CD4-positive, alpha-beta T cell treated with Interferon alpha-2 for 1 hour (primary cell): Measurements from ENCODE around the gene TEFM.
A peak's percentile ranks its signal among the peaks of the same experiment; 100 is the strongest.
"Not testable (repeated sequence)": the region's sequence is repeated elsewhere in the genome, so short reads cannot be mapped to it uniquely, and the experiment has no call there.

ENCODE experiments used
- DNase-seq, 2 donors: peaks; one replicate each; pipeline ENCODE4 v3.0.0-alpha.2; 2020 to 2022

Gene TEFM

DNA sequence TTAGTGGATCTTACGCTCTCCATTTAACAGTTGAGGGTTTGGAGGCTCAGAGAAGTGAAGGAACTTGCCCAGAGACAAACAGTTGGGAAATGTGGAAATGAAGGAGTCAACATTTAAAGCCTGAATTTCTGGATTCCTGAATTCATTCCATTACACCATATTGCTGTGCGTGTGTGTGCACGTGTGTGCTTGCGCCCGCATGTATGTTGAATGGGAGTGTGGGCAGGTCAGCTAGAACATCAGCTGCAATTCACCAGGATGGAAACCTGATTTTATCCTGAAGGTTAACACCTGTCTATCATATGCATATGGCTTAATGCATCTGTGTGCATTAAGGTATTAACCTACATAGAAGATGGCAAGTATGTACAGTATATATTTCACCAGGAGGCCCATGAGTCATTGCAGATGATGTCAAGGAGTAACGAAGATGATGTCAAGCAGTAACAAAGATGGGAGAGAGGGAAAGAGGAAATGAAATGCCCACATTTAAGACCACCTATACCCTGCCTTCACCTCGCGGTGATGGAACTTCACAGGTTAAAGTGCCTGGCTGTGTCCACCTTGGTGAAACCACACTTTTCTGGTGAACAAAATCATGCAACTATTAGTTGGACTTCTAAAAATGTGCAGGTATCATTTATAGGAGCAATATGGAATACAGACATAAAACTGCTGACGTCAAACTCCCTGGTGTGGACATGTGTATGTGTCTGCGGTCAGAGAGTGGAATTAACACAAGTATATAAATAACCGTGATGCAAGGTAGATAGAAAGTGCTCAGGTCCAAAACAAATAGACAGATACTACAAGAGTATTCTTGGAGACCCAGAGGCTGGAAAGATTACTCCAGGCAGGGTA, 14.9 kb upstream of the TEFM start:
- no peak for DNase-seq

DNA sequence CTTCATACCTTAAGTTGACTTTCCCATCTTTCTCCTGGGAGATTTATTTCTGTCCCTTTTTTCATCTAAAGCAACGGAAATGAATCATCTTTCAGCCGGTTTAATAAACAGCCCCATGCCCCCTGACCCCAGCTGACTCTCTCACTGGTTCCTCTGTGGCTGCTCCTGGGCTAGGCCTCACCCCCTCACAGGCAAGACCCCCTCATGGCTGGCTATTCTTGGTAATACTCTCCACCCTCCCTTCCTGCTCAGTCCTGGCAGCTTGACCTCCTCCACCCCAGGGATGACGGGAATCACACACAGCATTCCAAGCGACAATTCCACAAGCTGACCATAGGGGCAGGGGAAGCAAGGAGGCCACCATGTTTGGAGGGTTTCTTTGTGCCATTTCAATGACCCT, 14.2 kb upstream of the TEFM start:
- no peak for DNase-seq

DNA sequence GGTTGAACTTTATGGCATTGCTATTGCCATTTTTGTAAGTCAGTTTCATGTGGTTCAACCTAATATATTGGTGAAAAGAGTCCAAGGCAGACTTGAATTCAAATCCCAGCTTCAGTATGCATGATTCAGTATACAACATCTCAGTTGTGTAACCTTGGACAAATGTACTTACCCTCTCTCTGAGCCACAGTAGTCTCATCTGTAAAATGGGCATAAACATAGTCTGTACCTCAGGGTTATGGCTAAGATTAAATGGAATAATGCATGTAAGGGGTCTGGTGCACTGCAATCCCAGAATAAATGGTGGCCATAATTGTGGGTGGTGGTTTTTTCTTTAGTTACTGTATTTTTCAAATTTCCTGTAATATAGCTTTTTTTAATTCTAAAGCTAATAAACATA, 11.0 kb upstream of the TEFM start:
- no peak for DNase-seq

DNA sequence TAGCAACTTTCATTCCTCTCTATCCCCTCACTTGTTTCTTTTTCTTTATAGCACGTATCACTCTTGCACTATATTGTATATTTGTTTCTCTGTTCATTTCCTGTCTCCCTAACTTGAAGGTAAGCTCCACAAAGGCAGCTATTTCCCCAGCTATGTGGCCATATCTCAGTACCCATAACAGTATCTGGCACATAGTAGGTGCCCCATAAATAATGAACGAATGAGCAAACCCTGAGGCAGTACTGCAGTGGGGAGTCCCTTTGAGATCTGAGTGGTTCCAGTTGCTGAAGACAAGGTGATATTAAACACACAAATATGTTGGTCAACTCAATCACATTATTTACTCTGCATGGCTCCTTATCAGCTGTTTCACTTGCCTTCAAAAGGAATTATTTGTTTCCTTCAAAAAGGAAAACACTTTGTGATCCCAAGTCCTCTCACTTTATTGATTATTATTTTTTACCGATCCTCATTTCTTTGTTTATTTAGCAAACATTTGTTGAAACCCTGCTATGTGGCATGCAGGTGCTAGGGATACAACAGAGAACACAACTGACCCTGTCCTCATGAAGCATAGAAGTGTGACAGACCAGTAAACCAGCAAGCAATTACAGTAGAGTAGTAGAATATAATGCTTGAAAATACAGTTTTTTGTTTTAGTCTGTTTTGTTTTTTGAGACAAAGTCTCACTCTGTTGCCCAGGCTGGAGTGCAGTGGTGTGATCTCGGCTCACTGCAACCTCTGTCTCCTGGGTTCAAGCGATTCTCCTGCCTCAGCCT, 10.0 kb upstream of the TEFM start:
- no peak for DNase-seq

DNA sequence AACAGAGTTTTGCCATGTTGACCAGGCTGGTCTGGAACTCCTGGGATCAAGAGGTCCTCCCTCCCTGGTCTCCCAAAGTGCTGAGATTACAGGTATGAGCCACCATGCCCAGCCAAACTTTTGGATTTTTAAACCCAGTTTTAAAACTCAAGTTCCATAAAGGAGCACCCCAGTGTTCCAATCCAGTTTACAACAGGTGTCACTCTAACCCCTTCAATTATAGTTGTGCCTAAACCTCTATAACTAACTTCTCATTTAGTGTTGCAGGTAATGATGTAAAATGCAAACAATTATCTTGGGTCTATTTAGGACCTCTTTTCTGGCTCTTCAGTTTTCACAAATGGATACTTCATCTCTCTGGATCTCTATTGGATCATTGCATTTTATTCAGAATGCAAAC, 7.9 kb upstream of the TEFM start:
- DNase-seq = no peak

DNA sequence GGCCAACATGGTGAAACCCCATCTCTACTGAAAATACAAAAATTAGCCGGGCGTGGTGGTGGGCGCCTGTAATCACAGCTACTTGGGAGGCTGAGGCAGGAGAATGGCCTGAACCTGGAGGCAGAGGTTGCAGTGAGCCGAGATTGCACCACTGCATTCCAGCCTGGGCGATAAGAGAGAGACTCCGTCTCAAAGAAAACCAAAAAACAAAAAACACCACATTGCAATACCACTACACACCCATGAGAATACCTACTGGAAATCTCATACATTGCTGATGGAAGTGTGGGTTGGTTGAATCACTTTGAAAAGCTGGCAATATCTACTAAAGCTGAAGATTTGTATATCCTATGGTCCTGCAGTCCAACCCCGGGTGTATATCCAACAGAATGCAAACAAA, 4.1 kb upstream of the TEFM start:
- not testable (repeated sequence) for DNase-seq

DNA sequence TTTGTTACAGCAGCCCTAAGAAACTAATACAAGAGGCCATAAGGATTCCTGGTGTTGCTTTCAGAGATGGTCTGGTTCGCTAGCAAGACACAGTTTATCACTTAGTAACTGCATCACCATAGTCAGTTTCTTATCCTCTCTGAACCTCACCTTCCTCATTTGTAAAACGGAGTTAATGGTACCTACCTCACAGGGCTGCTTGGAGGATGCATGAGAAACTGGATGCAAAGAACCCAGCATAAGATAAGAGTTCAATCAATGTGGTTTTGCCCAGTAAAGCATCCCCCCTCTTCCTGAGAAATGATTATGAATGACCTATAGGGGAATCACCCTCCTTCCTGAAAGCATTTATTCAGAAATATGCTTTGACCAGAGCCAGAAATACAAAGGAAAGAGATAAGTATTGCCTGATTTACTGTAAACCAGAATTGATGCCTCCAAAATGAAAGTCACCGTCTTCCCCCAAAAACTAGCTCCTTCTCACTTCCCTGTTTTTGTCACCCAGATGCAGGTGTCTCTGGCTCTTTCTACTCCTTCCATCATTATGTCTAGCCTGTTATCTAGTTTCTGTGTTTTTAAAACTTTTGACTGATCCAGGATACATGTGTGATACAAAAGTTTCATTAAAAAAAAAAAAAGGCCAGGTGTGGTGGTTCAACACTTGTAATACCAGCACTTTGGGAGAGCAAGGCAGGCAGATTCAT, 2.8 kb upstream of the TEFM start:
- no peak for DNase-seq

DNA sequence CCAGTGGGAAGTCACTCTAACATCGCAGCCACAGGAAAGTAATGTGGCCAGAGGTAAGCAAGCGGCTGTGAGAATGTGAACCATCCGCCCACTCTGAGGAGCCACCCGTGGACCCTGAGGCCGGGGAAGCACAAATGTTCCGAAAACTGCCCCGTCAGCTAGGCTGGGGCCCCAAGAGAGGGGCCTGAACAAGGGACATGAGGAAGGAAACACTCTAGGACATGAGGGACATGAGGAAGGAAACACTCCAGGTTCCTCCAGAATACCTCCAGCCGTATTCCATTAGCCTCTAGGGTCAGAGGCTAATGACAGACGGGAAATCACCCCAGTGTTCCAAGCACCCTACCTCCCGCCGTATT, 317 bp downstream of the TEFM start:
- DNase-seq = peak in 1 of 2 donors; percentile 9

DNA sequence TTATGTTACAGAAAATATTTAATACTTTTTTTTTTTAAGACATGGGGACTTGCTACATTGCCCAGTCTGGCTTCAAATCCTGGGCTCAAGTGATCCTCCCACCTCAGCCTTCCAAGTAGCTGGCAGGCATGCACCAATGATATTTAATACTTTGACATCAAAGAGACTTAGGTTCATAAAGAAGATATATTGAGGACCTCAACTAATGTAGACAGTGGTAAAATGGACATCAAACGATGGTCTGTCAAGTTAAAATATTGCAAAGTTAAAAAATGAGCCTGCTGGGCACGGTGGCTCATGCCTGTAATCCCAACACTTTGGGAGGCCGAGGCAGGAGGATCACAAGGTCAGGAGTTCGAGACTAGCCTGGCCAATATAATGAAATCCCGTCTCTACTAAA, 8.7 kb downstream of the TEFM start:
- no peak for DNase-seq

DNA sequence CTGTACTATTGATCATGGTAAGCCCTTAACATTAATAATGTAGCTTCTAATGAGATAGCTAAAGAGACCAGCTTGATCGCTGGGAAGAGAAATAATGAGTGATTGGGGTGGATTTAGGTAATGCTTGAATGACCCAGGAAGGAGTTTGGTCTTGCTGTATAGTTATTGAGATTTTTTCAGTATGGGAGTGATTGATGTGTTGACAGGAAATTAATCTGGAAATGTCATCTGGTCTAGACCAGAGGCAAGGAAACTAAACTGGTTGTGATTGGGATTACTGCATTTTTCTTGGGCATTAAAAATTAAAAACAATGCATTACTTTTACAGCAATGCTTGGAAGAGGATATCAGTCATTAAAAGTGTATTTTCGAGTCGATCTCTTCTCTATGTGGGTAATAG, 11.8 kb downstream of the TEFM start:
- DNase-seq = no peak

DNA sequence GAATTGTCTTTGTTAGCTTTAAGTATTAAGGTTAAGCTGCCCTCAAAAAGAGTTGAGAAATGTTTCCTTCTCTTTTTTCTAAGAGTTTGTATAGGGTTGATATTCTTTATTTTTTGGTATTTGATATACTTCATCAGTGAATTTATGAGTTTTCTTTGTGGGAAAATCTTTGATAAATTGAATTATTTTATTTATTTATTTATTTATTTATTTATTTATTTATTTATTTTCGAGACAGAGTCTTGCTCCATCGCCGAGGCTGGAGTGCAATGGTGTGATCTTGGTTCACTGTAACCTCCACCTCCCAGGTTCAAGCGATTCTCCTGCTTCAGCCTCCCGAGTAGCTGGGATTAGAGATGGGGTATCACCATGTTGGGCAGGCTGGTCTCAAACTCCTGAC, 19.9 kb downstream of the TEFM start:
- no peak for DNase-seq

DNA sequence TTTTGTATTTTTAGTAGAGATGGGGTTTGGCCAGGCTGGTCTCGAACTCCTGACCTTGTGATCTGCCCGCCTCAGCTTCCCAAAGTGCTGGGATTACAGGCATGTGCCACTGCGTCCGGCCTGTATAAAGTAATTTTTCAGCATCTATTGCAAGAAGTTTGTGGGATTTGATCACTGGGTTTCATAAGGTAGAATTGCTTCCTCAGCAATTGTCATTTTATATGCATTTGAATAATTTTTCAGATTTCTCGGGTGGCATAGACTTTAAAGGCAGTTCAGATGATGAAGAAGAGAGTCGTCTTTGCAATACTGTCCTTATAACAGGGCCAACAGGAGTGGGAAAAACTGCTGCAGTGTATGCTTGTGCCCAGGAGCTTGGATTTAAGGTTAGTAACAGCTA, 37.0 kb downstream of the TEFM start:
- DNase-seq = no peak

DNA sequence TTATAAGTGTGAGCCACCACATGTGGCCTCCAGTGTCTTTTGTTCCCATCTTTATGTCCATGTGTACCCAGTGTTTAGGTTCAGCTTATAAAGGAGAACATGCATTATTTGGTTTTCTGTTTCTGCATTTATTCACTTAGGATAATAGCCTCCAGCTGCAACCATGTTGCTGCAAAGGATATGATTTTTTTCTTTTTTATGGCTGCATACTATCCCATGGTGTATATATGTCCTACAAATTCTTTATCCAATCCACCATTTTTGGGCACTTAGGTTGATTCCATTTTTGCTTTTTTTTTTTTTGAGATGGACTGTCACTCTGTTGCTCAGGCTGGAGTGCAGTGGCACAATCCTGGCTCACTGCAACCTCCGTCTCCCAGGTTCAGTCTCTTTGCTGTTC, 41.4 kb downstream of the TEFM start:
- DNase-seq = no peak

DNA sequence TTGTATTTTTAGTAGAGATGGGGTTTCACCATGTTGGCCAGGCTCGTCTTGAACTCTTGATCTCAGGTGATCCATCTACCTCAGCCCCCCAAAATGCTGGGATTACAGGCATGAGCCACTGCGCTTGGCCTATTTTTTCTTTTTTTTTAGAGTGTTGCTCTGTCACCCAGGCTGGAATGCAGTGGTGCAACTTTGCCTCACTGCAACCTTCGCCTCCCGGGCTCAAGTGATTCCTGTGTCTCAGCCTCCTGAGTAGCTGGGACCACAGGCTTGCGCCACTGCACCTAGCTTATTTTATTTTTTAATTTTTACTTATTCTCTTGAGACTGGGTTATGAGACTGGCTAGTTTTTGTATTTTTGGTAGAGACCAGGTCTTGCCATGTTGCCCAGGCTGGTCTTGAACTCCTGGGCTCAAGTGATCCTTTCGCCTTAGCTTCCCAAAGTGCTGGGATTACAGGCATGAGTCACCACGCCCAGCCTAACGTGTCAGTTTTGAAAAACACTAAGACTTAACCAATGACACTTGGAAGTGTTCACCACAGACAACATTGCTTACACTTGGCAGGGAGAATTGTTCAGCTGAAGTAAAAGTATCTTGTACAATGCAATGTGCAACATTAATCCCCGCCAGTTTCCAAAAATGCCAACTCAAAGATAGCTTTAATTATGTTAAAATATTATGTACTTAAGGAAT, 47.3 kb downstream of the TEFM start:
- DNase-seq = no peak

DNA sequence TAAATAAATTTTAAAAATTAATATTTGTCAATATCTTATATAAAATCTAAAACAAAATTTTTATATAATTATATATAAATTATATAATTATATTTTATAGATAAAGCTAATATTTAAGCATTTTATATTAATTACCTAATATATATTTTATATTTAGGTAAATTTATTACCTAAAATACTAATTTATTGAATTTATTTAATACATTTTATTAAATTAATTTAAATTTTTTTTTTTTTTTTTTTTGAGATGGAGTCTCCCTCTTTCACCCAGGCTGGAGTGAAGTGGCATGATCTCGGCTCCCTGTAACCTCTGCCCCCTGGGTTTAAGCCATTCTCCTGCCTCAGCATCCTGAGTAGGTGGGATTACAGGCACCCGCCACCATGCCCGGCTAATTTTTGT, 51.9 kb downstream of the TEFM start:
- DNase-seq = no peak
